ENCODE results near the gene NUBP1.
"Not testable (repeated sequence)": the region's sequence is repeated elsewhere in the genome, so short reads cannot be mapped to it uniquely, and the experiment has no call there.

The NUBP1 gene

DNA sequence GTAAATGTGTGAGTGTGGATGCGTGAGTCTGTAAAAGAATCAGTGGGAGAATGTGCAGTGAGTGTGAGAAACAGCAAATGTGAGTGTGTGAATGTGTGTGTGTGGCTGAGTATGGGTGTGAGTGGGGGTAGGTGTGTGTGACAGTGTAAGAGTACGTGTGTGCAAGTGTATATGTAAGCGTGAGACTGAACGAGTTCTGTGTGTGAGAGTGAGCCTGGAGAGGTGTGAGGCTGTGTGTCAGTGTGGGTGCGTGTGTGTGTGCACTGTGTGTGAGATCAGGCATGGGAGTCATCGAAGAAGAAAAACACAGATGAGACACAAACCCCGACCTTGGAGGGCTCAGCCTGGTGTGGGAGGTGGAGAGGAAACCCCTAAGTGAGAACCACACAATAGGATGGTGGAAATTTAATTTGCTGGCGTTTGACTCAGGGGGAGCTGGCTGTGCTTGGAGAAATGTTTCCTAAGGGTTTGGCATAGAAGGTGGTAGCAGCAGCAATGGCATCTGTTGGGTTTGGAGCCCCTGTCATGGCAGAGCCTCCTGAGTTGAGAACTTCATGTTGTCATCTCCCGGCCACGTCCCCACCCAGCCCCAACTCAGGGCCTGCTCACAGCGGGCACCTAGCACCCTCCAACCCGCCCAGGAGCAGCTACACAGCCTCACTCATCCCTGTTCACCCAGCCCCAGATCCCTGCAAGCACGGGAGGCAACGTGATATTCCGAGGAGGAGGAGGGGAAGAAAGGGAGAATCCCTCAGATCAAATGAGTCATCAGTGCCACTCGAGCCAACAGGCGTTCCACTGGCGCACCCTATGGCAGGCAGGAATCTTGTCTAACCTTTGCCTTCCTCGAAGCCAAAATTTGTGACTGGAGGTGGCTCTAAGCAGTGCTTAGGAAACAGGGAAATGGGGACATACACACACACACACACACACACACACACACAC lies 14.3 kb upstream of the NUBP1 start:
- no peak for TF ChIP-seq CTCF (conservative IDR thresholded peaks at IDR 0.05)
- no peak overlapping the region for H3K27ac ChIP-seq

DNA sequence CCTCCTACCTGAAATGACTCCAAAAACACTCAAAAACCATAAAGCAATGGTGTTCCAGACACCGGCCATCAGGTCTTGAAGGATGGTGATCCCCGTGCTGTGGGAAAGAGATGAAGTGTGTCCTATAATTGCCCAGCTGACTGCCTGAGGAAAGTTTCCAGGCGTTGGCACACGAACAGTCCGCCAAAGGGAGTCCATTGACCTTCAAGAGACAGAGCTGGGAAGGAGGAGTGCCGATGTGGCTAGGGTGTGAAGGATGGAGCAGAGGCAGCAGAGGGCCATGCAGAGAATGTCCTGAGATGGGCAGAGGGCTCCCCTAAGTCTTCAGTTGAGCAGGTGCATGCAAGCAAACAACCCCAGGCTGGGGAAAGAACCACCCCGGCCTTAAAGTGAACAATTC lies 11.9 kb upstream of the NUBP1 start:
- no peak for TF ChIP-seq CTCF (conservative IDR thresholded peaks at IDR 0.05)

GRCh38 chr16:10737068-10737625 lies 6.5 kb upstream of the NUBP1 start:
- 0 out of 2 replicates have a peak overlapping the region, but pooled peaks have one; percentile 8 for H3K27ac ChIP-seq
- TF ChIP-seq CTCF (conservative IDR thresholded peaks at IDR 0.05), result peak; percentile 77

More for the DNA sequence above, 11.9 kb upstream of the NUBP1 start:
- H3K27ac ChIP-seq, result no peak overlapping the region

- H3K27ac ChIP-seq, result no peak overlapping the region
- no peak for TF ChIP-seq CTCF (conservative IDR thresholded peaks at IDR 0.05)
Observed at GRCh38 chr16:10738231-10739077, 5.2 kb upstream of the NUBP1 start.

DNA sequence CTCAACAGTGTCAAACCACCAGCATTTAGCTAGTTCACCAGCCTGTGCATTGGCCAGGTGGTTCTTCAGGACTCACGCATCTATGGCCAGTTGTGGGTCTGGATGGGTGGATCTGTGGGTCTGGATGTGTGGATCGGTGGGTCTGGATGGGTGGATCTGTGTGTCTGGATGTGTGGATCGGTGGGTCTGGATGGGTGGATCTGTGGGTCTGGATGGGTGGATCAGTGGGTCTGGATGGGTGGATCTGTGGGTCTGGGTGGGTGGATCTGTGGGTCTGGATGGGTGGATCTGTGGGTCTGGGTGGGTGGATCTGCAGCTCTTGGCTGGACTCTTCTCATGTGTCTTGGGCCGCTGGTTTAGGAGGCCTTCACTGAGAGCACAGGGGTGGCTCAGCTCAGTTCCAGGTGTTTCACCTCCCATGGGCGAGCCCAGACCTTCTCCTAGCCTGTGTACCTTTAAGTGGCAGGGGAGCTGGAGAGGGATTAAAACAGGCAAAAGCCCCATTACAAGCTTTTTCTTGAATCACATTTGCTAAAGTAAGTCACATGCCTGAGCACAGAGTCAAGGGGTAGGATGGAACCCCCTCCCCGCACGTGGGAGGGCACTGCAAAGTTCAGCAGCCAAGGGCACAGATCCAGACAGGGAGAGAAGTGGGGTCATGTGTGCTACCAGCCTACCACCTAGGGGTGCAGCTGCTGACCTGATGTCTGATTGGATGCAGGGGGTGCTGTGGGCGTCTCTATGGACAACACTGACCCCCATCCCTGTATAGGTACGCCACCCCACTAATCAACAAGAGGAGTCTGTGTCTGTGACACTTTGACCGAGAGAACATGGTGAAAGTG lies 3.4 kb upstream of the NUBP1 start:
- TF ChIP-seq CTCF (conservative IDR thresholded peaks at IDR 0.05), result no peak
- no peak overlapping the region for H3K27ac ChIP-seq

DNA sequence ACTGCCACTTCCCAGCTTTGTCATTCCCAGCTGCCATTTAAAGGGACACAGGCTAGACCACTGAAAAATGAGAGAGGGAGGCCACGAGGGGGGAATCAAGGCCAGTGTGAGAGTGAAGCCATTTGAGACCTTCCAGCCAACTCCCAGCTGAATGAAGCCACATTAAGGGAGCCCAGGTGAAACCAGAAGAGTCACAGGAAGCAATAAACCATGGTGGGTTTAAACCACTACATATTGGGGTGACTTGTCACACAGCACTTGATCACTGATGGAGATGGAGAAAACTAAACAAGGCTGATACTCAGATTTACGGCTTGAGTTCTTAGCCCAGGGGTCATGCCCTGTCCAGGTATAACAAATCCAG lies 2.8 kb upstream of the NUBP1 start:
- H3K27ac ChIP-seq, result no peak overlapping the region
- no peak for TF ChIP-seq CTCF (conservative IDR thresholded peaks at IDR 0.05)

GRCh38 chr16:10741249-10741648 lies 2.4 kb upstream of the NUBP1 start:
- not testable (repeated sequence) for H3K27ac ChIP-seq
